ENCODE measurements around the gene PLAC1.

PLAC1 gene

DNA sequence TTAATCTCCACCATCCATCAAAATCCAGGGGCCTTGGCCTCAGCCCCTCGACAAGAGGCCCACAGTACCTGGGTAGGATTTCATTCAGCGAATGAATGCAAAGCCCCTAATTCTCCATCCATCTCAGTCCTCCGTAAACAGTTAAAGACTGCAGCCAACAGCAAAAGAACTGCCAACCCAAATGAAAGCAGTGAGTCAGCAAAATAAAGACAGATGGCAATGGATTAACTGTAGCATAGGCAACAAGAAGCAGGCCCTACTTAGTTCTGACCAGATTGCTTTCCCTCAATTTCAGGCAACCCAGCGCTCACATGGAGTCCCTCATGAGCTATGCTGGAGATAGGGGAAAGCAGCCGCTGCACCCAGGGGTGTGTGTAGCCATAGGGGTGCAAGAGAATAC lies 21.4 kb downstream of the PLAC1 start:
- no peak overlapping the region for H3K27ac ChIP-seq (ENCODE audit: low read depth, low read length, poor library complexity, severe bottlenecking)

GRCh38 chrX:134634691-134635090 lies 23.6 kb downstream of the PLAC1 start:
- TF ChIP-seq CTCF (IDR thresholded peaks at IDR 0.05; ENCODE audit: low read length) (no peak), EZH2 (IDR thresholded peaks at IDR 0.05; ENCODE audit: borderline replicate concordance, low read length) (no peak)
- Histone ChIP-seq H3K27me3 (ENCODE audit: insufficient read depth, low read length) (no peaks in the 10 kb centered on the region), H3K36me3 (ENCODE audit: insufficient read depth, low read length) (no peaks in the 10 kb centered on the region), H3K9me3 (ENCODE audit: low read length) (no peaks in the 10 kb centered on the region), H3F3A (ENCODE audit: insufficient read depth, low read length) (no peaks in the 10 kb centered on the region), H3K27ac (ENCODE audit: low read depth, low read length, poor library complexity, severe bottlenecking) (no peak overlapping the region), H3K9ac (ENCODE audit: low read length) (no peak overlapping the region), H2AFZ (ENCODE audit: low read length) (no peak overlapping the region), H4K20me1 (ENCODE audit: insufficient read depth, low read length) (no peaks in the 10 kb centered on the region), H3K4me2 (ENCODE audit: low read length) (no peak overlapping the region), H3K4me1 (ENCODE audit: insufficient read depth, low read length, severe bottlenecking) (no peaks in the 10 kb centered on the region), H3K79me2 (ENCODE audit: insufficient read depth, low read length) (no peaks in the 10 kb centered on the region), H3K9me2 (ENCODE audit: low read depth, low read length) (no peaks in the 10 kb centered on the region), H3K4me3 (ENCODE audit: low read depth, low read length, poor library complexity, severe bottlenecking) (no peak overlapping the region)

More for the DNA sequence above, 21.4 kb downstream of the PLAC1 start:
- Histone ChIP-seq H3K9ac (ENCODE audit: low read length) (no peak overlapping the region), H3K27me3 (ENCODE audit: insufficient read depth, low read length) (no peaks in the 10 kb centered on the region), H3F3A (ENCODE audit: insufficient read depth, low read length) (no peaks in the 10 kb centered on the region), H4K20me1 (ENCODE audit: insufficient read depth, low read length) (no peaks in the 10 kb centered on the region), H2AFZ (ENCODE audit: low read length) (no peak overlapping the region), H3K4me2 (ENCODE audit: low read length) (no peak overlapping the region), H3K9me2 (ENCODE audit: low read depth, low read length) (no peaks in the 10 kb centered on the region), H3K36me3 (ENCODE audit: insufficient read depth, low read length) (no peaks in the 10 kb centered on the region), H3K4me3 (ENCODE audit: low read depth, low read length, poor library complexity, severe bottlenecking) (no peak overlapping the region), H3K9me3 (ENCODE audit: low read length) (no peaks in the 10 kb centered on the region), H3K79me2 (ENCODE audit: insufficient read depth, low read length) (no peaks in the 10 kb centered on the region), H3K4me1 (ENCODE audit: insufficient read depth, low read length, severe bottlenecking) (no peaks in the 10 kb centered on the region)
- TF ChIP-seq EZH2 (IDR thresholded peaks at IDR 0.05; ENCODE audit: borderline replicate concordance, low read length) (no peak), CTCF (IDR thresholded peaks at IDR 0.05; ENCODE audit: low read length) (no peak)

GRCh38 chrX:134633832-134634231 lies 24.4 kb downstream of the PLAC1 start:
- Histone ChIP-seq H3K4me2 (ENCODE audit: low read length) (no peak overlapping the region), H3K79me2 (ENCODE audit: insufficient read depth, low read length) (no peaks in the 10 kb centered on the region), H3K9me2 (ENCODE audit: low read depth, low read length) (no peaks in the 10 kb centered on the region), H3K4me3 (ENCODE audit: low read depth, low read length, poor library complexity, severe bottlenecking) (no peak overlapping the region), H3K9ac (ENCODE audit: low read length) (no peak overlapping the region), H4K20me1 (ENCODE audit: insufficient read depth, low read length) (no peaks in the 10 kb centered on the region), H3K9me3 (ENCODE audit: low read length) (no peaks in the 10 kb centered on the region), H3K27ac (ENCODE audit: low read depth, low read length, poor library complexity, severe bottlenecking) (no peak overlapping the region), H3K27me3 (ENCODE audit: insufficient read depth, low read length) (no peaks in the 10 kb centered on the region), H3F3A (ENCODE audit: insufficient read depth, low read length) (no peaks in the 10 kb centered on the region), H3K36me3 (ENCODE audit: insufficient read depth, low read length) (no peaks in the 10 kb centered on the region), H2AFZ (ENCODE audit: low read length) (no peak overlapping the region), H3K4me1 (ENCODE audit: insufficient read depth, low read length, severe bottlenecking) (no peaks in the 10 kb centered on the region)
- no peak for TF ChIP-seq CTCF (IDR thresholded peaks at IDR 0.05; ENCODE audit: low read length)
- TF ChIP-seq EZH2 (IDR thresholded peaks at IDR 0.05; ENCODE audit: borderline replicate concordance, low read length), result no peak
